ENCODE measurements around the gene METTL24.

DNA sequence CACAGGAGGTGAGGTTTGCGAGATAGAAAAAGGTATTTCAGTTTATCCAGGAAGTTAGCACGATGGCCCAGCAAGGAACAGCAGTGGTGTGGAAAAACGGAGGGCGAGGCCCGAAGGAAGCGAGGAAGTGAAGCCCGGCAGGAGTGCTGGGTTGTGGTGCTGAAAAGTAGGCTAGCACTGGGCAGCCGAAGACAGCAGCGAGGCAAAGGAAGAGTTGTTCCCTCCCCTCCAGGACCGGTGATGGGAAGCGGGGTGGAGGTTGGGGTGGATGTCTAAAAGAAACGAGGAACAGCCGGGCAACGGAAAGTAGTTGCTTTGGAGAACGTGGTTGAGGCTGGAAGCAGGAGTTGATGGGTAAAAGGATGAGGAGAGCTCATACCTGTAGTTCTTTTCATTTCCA is 1.4 kb downstream of the METTL24 start:
- TF ChIP-seq, protein P1, sequence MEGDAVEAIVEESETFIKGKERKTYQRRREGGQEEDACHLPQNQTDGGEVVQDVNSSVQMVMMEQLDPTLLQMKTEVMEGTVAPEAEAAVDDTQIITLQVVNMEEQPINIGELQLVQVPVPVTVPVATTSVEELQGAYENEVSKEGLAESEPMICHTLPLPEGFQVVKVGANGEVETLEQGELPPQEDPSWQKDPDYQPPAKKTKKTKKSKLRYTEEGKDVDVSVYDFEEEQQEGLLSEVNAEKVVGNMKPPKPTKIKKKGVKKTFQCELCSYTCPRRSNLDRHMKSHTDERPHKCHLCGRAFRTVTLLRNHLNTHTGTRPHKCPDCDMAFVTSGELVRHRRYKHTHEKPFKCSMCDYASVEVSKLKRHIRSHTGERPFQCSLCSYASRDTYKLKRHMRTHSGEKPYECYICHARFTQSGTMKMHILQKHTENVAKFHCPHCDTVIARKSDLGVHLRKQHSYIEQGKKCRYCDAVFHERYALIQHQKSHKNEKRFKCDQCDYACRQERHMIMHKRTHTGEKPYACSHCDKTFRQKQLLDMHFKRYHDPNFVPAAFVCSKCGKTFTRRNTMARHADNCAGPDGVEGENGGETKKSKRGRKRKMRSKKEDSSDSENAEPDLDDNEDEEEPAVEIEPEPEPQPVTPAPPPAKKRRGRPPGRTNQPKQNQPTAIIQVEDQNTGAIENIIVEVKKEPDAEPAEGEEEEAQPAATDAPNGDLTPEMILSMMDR (IDR thresholded peaks at IDR 0.05): no peak
- no peak for TF ChIP-seq POLR2A (IDR thresholded peaks at IDR 0.05)

All from prostate gland (tissue), 2 donors.